ENCODE data around the gene ATXN3L. TPM values are rescaled to one million over a fixed set of nuclear protein-coding genes. Genes with fewer than 3 reads are reported as not detected.

The ATXN3L gene
- not detected in 2 replicates for total RNA-seq

GRCh38 chrX:13319953-13320352 is at the start of gene ATXN3L:
Gene ATXN3L (minus strand): TSS chrX:13320053. CDS start chrX:13319934, 119 bp downstream.
- H3K4me3 Mint-ChIP-seq, result no peak within 1 kb of the TSS
- no peak for DNase-seq (ENCODE audit: low spot score)
- H3K4me1 Mint-ChIP-seq (ENCODE audit: low read depth), result no peaks in the 10 kb centered on the region
- intact Hi-C loops (cut with micrococcal nuclease), result no loop called here
- peaks cover 3% of the 10 kb centered on the region for H3K9me3 Mint-ChIP-seq
- H3K36me3 Mint-ChIP-seq (ENCODE audit: low read depth), result no peaks in the 10 kb centered on the region
- no peak within 1 kb of the TSS for H3K27ac Mint-ChIP-seq
- no peaks in the 10 kb centered on the region for H3K27me3 Mint-ChIP-seq (ENCODE audit: insufficient read depth)

- Mint-ChIP-seq H3K4me1 (ENCODE audit: low read depth) (peaks cover 29% of the 10 kb centered on the region), H3K27ac (no peak overlapping the region), H3K9me3 (no peaks in the 10 kb centered on the region), H3K36me3 (ENCODE audit: low read depth) (no peaks in the 10 kb centered on the region), H3K27me3 (ENCODE audit: insufficient read depth) (no peaks in the 10 kb centered on the region), H3K4me3 (no peak overlapping the region)
- no peak for DNase-seq (ENCODE audit: low spot score)
- intact Hi-C loops (cut with micrococcal nuclease), result loop anchor here (5.0 to 10.0 kb wide), 4 partner anchors 117 to 1835 kb away; no protein-coding TSS in a partner anchor
These were observed 49.6 kb upstream of the ATXN3L start for GRCh38 chrX:13369256-13370030.

GRCh38 chrX:13367950-13368349 is 48.1 kb upstream of the ATXN3L start:
- peaks cover 15% of the 10 kb centered on the region for H3K4me1 Mint-ChIP-seq (ENCODE audit: low read depth)
- H3K4me3 Mint-ChIP-seq, result no peak overlapping the region
- intact Hi-C loops (cut with micrococcal nuclease), result no loop called here
- no peaks in the 10 kb centered on the region for H3K36me3 Mint-ChIP-seq (ENCODE audit: low read depth)
- H3K9me3 Mint-ChIP-seq, result no peaks in the 10 kb centered on the region
- H3K27ac Mint-ChIP-seq, result no peak overlapping the region
- no peaks in the 10 kb centered on the region for H3K27me3 Mint-ChIP-seq (ENCODE audit: insufficient read depth)
- DNase-seq (ENCODE audit: low spot score), result no peak

GRCh38 chrX:13366698-13367097 is 46.8 kb upstream of the ATXN3L start:
- intact Hi-C loops (cut with micrococcal nuclease), result no loop called here
- Mint-ChIP-seq H3K27me3 (ENCODE audit: insufficient read depth) (no peaks in the 10 kb centered on the region), H3K4me1 (ENCODE audit: low read depth) (peaks cover 9% of the 10 kb centered on the region), H3K27ac (no peak overlapping the region), H3K36me3 (ENCODE audit: low read depth) (no peaks in the 10 kb centered on the region), H3K4me3 (no peak overlapping the region), H3K9me3 (no peaks in the 10 kb centered on the region)
- no peak for DNase-seq (ENCODE audit: low spot score)

- Mint-ChIP-seq H3K36me3 (ENCODE audit: low read depth) (no peaks in the 10 kb centered on the region), H3K27me3 (ENCODE audit: insufficient read depth) (no peaks in the 10 kb centered on the region), H3K9me3 (no peaks in the 10 kb centered on the region), H3K4me1 (ENCODE audit: low read depth) (peaks cover 9% of the 10 kb centered on the region), H3K27ac (no peak overlapping the region), H3K4me3 (no peak overlapping the region)
- no peak for DNase-seq (ENCODE audit: low spot score)
- intact Hi-C loops (cut with micrococcal nuclease), result no loop called here
These were observed 45.3 kb upstream of the ATXN3L start for GRCh38 chrX:13365161-13365560.

- DNase-seq (ENCODE audit: low spot score), result no peak
- intact Hi-C loops (cut with micrococcal nuclease), result no loop called here
- H3K9me3 Mint-ChIP-seq, result no peaks in the 10 kb centered on the region
- no peak overlapping the region for H3K27ac Mint-ChIP-seq
- peaks cover 9% of the 10 kb centered on the region for H3K4me1 Mint-ChIP-seq (ENCODE audit: low read depth)
- no peaks in the 10 kb centered on the region for H3K36me3 Mint-ChIP-seq (ENCODE audit: low read depth)
- H3K27me3 Mint-ChIP-seq (ENCODE audit: insufficient read depth), result no peaks in the 10 kb centered on the region
- no peak overlapping the region for H3K4me3 Mint-ChIP-seq
These were observed 44.5 kb upstream of the ATXN3L start for GRCh38 chrX:13364230-13364857.

- H3K9me3 Mint-ChIP-seq, result no peaks in the 10 kb centered on the region
- H3K4me1 Mint-ChIP-seq (ENCODE audit: low read depth), result no peaks in the 10 kb centered on the region
- no peak overlapping the region for H3K4me3 Mint-ChIP-seq
- no peak overlapping the region for H3K27ac Mint-ChIP-seq
- peaks cover 2% of the 10 kb centered on the region for H3K27me3 Mint-ChIP-seq (ENCODE audit: insufficient read depth)
- no peak for DNase-seq (ENCODE audit: low spot score)
- no peaks in the 10 kb centered on the region for H3K36me3 Mint-ChIP-seq (ENCODE audit: low read depth)
- intact Hi-C loops (cut with micrococcal nuclease), result no loop called here
These were observed 40.3 kb upstream of the ATXN3L start for GRCh38 chrX:13360146-13360545.

GRCh38 chrX:13357925-13358324 is 38.1 kb upstream of the ATXN3L start:
- no peak overlapping the region for H3K27ac Mint-ChIP-seq

GRCh38 chrX:13346646-13347045 is 26.8 kb upstream of the ATXN3L start:
- intact Hi-C loops (cut with micrococcal nuclease), result no loop called here
- H3K4me1 Mint-ChIP-seq (ENCODE audit: low read depth), result no peaks in the 10 kb centered on the region
- H3K36me3 Mint-ChIP-seq (ENCODE audit: low read depth), result no peaks in the 10 kb centered on the region
- no peaks in the 10 kb centered on the region for H3K27me3 Mint-ChIP-seq (ENCODE audit: insufficient read depth)
- H3K27ac Mint-ChIP-seq, result no peak overlapping the region
- no peak for DNase-seq (ENCODE audit: low spot score)
- H3K9me3 Mint-ChIP-seq, result no peaks in the 10 kb centered on the region
- no peak overlapping the region for H3K4me3 Mint-ChIP-seq

More at GRCh38 chrX:13357925-13358324, 38.1 kb upstream of the ATXN3L start:
- H3K4me3 Mint-ChIP-seq, result no peak overlapping the region
- intact Hi-C loops (cut with micrococcal nuclease), result no loop called here
- no peaks in the 10 kb centered on the region for H3K4me1 Mint-ChIP-seq (ENCODE audit: low read depth)
- no peaks in the 10 kb centered on the region for H3K36me3 Mint-ChIP-seq (ENCODE audit: low read depth)
- H3K27me3 Mint-ChIP-seq (ENCODE audit: insufficient read depth), result peaks cover 2% of the 10 kb centered on the region
- no peak for DNase-seq (ENCODE audit: low spot score)
- no peaks in the 10 kb centered on the region for H3K9me3 Mint-ChIP-seq

- no peaks in the 10 kb centered on the region for H3K9me3 Mint-ChIP-seq
- H3K4me1 Mint-ChIP-seq (ENCODE audit: low read depth), result no peaks in the 10 kb centered on the region
- H3K27ac Mint-ChIP-seq, result no peak overlapping the region
- H3K4me3 Mint-ChIP-seq, result no peak overlapping the region
- no peak for DNase-seq (ENCODE audit: low spot score)
- intact Hi-C loops (cut with micrococcal nuclease), result no loop called here
- no peaks in the 10 kb centered on the region for H3K27me3 Mint-ChIP-seq (ENCODE audit: insufficient read depth)
- H3K36me3 Mint-ChIP-seq (ENCODE audit: low read depth), result no peaks in the 10 kb centered on the region
These were observed 25.6 kb upstream of the ATXN3L start for GRCh38 chrX:13345438-13345837.

- Mint-ChIP-seq H3K9me3 (no peaks in the 10 kb centered on the region), H3K4me3 (no peak overlapping the region), H3K4me1 (ENCODE audit: low read depth) (no peaks in the 10 kb centered on the region), H3K36me3 (ENCODE audit: low read depth) (no peaks in the 10 kb centered on the region), H3K27ac (no peak overlapping the region), H3K27me3 (ENCODE audit: insufficient read depth) (no peaks in the 10 kb centered on the region)
- no peak for DNase-seq (ENCODE audit: low spot score)
- intact Hi-C loops (cut with micrococcal nuclease), result no loop called here
These were observed 25.2 kb upstream of the ATXN3L start for GRCh38 chrX:13345037-13345436.

GRCh38 chrX:13341491-13342101 is 21.7 kb upstream of the ATXN3L start:
- intact Hi-C loops (cut with micrococcal nuclease), result no loop called here
- no peak overlapping the region for H3K4me3 Mint-ChIP-seq
- H3K9me3 Mint-ChIP-seq, result no peaks in the 10 kb centered on the region
- no peaks in the 10 kb centered on the region for H3K4me1 Mint-ChIP-seq (ENCODE audit: low read depth)
- H3K27me3 Mint-ChIP-seq (ENCODE audit: insufficient read depth), result no peaks in the 10 kb centered on the region
- H3K27ac Mint-ChIP-seq, result no peak overlapping the region
- no peaks in the 10 kb centered on the region for H3K36me3 Mint-ChIP-seq (ENCODE audit: low read depth)
- no peak for DNase-seq (ENCODE audit: low spot score)

- H3K4me3 Mint-ChIP-seq, result no peak overlapping the region
- no peaks in the 10 kb centered on the region for H3K4me1 Mint-ChIP-seq (ENCODE audit: low read depth)
- H3K27me3 Mint-ChIP-seq (ENCODE audit: insufficient read depth), result no peaks in the 10 kb centered on the region
- no peaks in the 10 kb centered on the region for H3K36me3 Mint-ChIP-seq (ENCODE audit: low read depth)
- no peak overlapping the region for H3K27ac Mint-ChIP-seq
- DNase-seq (ENCODE audit: low spot score), result no peak
- H3K9me3 Mint-ChIP-seq, result no peaks in the 10 kb centered on the region
- intact Hi-C loops (cut with micrococcal nuclease), result no loop called here
These were observed 20.4 kb upstream of the ATXN3L start for GRCh38 chrX:13340182-13340791.

Data from activated T-helper 1 cell treated with anti-CD3 and anti-CD28 coated beads, Interleukin-12 subunit alpha, Interleukin-12 subunit beta, Interleukin-2, Interleukin-4 antibody, amounts not matched to agents 30 ng/mL and 10 ng/mL and 1 ng/mL, durations not matched to agents 14 hours and 24 hours and 36 hours (primary cell).